ENCODE measurements around the gene PPP6R2. TPM values are rescaled to one million over a fixed set of nuclear protein-coding genes. Genes with fewer than 3 reads are reported as not detected.
A peak's percentile ranks its signal among the peaks of the same experiment; 100 is the strongest.

The PPP6R2 gene
- total and polyA plus RNA-seq, 2 donors: 45.4 to 45.7 TPM

- WGBS: 96% methylated on average over 8 of the region's 8 CpGs
- no peak overlapping the region for H3K4me3 ChIP-seq (ENCODE audit: low read length in 2 of 2)
- peaks cover 8 to 19% of the 10 kb centered on the region in 2 donors for H3K4me1 ChIP-seq (ENCODE audit: control insufficient read depth in 2 of 2, insufficient read depth in 2 of 2, low read length in 2 of 2)
- H3K36me3 ChIP-seq (ENCODE audit: control insufficient read depth in 2 of 2, insufficient read depth in 2 of 2, low read length in 1 of 2): peaks cover 7 to 18% of the 10 kb centered on the region in 2 donors
- DNase-seq (ENCODE audit: low read depth in 6 of 9, low spot score in 9 of 9): no peak
- H3K27me3 ChIP-seq (ENCODE audit: control insufficient read depth in 2 of 2, insufficient read depth in 1 of 2, low read length in 1 of 2): no peaks in the 10 kb centered on the region
- H3K9me3 ChIP-seq (ENCODE audit: control insufficient read depth in 2 of 2, insufficient read depth in 1 of 2, low read length in 1 of 2): no peaks in the 10 kb centered on the region
- no peak overlapping the region for H3K27ac ChIP-seq (ENCODE audit: low read depth in 1 of 2, low read length in 1 of 2)
Measured at GRCh38 chr22:50346470-50346869, 3.3 kb downstream of the PPP6R2 start.

DNA sequence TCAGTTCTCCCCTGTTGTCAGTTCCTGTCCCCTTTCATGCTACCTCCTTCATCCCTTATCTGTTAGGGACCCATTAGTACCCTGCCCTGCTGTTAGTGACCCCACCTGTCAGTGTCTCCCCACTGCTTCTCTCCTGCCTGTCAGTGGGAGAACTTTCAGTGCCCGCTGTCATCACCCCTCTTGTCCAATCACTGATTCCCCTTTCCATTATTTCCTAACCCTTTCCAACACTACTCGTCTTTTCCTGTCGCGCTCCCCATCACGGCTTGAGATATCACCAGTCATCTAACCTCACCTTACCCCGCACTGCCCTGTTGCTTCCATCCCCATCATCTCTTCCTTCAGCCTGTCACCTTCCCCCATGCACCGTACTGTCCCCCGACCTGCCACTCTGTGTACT, 4.0 kb downstream of the PPP6R2 start:
- H3K27ac ChIP-seq (ENCODE audit: low read depth in 1 of 2, low read length in 1 of 2): no peak overlapping the region
- 97% methylated on average over 8 of the region's 8 CpGs for WGBS
- no peaks in the 10 kb centered on the region for H3K27me3 ChIP-seq (ENCODE audit: control insufficient read depth in 2 of 2, insufficient read depth in 1 of 2, low read length in 1 of 2)
- DNase-seq (ENCODE audit: low read depth in 6 of 9, low spot score in 9 of 9): no peak
- no peak overlapping the region for H3K4me3 ChIP-seq (ENCODE audit: low read length in 2 of 2)
- H3K36me3 ChIP-seq (ENCODE audit: control insufficient read depth in 2 of 2, insufficient read depth in 2 of 2, low read length in 1 of 2): peaks cover 8 to 18% of the 10 kb centered on the region in 2 donors
- peaks cover 8 to 15% of the 10 kb centered on the region in 2 donors for H3K4me1 ChIP-seq (ENCODE audit: control insufficient read depth in 2 of 2, insufficient read depth in 2 of 2, low read length in 2 of 2)
- no peaks in the 10 kb centered on the region for H3K9me3 ChIP-seq (ENCODE audit: control insufficient read depth in 2 of 2, insufficient read depth in 1 of 2, low read length in 1 of 2)

DNA sequence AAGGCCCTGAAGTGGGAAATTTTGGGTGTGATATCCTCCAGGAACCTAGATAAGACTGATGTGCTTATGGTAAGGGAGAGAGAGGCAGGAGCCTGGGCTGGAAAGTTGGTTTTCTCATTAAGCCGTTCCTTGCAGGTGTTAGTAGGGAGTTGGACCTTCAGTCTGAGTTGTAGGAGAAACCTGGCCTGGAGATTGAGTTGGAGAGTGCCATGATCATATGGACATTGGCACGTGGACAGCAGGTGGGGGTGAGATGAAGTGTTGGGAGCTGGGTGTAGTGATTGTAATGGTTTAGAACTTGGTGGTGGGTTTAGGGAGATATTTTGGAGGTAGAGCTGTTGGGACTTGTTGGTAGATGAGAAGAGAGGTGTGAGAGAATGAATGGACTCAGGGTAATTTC, 4.9 kb downstream of the PPP6R2 start:
- Histone ChIP-seq H3K4me1 (ENCODE audit: control insufficient read depth in 2 of 2, insufficient read depth in 2 of 2, low read length in 2 of 2) (peaks cover under 1 to 6% of the 10 kb centered on the region in 2 donors), H3K4me3 (ENCODE audit: low read length in 2 of 2) (no peak overlapping the region), H3K36me3 (ENCODE audit: control insufficient read depth in 2 of 2, insufficient read depth in 2 of 2, low read length in 1 of 2) (peaks cover 14 to 25% of the 10 kb centered on the region in 2 donors), H3K9me3 (ENCODE audit: control insufficient read depth in 2 of 2, insufficient read depth in 1 of 2, low read length in 1 of 2) (no peaks in the 10 kb centered on the region), H3K27me3 (ENCODE audit: control insufficient read depth in 2 of 2, insufficient read depth in 1 of 2, low read length in 1 of 2) (no peaks in the 10 kb centered on the region), H3K27ac (ENCODE audit: low read depth in 1 of 2, low read length in 1 of 2) (no peak overlapping the region)
- DNase-seq (ENCODE audit: low read depth in 6 of 9, low spot score in 9 of 9): no peak
- WGBS: 93% methylated on average over 2 of the region's 2 CpGs

GRCh38 chr22:50356186-50356585, 13.1 kb downstream of the PPP6R2 start:
- H3K9me3 ChIP-seq (ENCODE audit: control insufficient read depth in 2 of 2, insufficient read depth in 1 of 2, low read length in 1 of 2): no peaks in the 10 kb centered on the region
- H3K4me3 ChIP-seq (ENCODE audit: low read length in 2 of 2): no peak overlapping the region
- H3K4me1 ChIP-seq (ENCODE audit: control insufficient read depth in 2 of 2, insufficient read depth in 2 of 2, low read length in 2 of 2): peaks cover 0 to 8% of the 10 kb centered on the region in 2 donors
- WGBS: 97% methylated on average over 8 of the region's 8 CpGs
- peaks cover 24 to 26% of the 10 kb centered on the region in 2 donors for H3K36me3 ChIP-seq (ENCODE audit: control insufficient read depth in 2 of 2, insufficient read depth in 2 of 2, low read length in 1 of 2)
- no peaks in the 10 kb centered on the region for H3K27me3 ChIP-seq (ENCODE audit: control insufficient read depth in 2 of 2, insufficient read depth in 1 of 2, low read length in 1 of 2)
- no peak for DNase-seq (ENCODE audit: low read depth in 6 of 9, low spot score in 9 of 9)
- no peak overlapping the region for H3K27ac ChIP-seq (ENCODE audit: low read depth in 1 of 2, low read length in 1 of 2)

DNA sequence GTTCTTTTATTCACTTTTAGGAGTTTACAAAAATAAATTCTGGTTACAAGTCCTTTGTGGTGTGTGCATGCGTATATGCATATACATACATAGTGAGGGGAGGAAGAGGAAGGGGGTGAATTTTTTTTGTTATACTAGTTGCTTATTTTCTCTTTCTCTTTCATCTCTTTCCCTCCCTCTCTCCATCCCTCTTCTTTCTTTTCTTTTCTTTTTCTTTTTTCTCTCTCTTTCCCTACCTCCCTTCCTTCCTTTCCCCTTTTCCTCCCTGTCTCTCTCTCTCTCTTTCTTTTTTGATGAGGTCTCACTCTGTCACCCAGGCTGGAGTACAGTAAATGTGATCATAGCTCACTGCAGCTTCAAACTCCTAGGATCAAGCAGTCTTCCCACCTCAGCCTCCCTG, 14.1 kb downstream of the PPP6R2 start:
- Histone ChIP-seq H3K4me3 (ENCODE audit: low read length in 2 of 2) (no peak overlapping the region), H3K9me3 (ENCODE audit: control insufficient read depth in 2 of 2, insufficient read depth in 1 of 2, low read length in 1 of 2) (no peaks in the 10 kb centered on the region), H3K36me3 (ENCODE audit: control insufficient read depth in 2 of 2, insufficient read depth in 2 of 2, low read length in 1 of 2) (peaks cover 31 to 35% of the 10 kb centered on the region in 2 donors), H3K27me3 (ENCODE audit: control insufficient read depth in 2 of 2, insufficient read depth in 1 of 2, low read length in 1 of 2) (no peaks in the 10 kb centered on the region), H3K27ac (ENCODE audit: low read depth in 1 of 2, low read length in 1 of 2) (no peak overlapping the region), H3K4me1 (ENCODE audit: control insufficient read depth in 2 of 2, insufficient read depth in 2 of 2, low read length in 2 of 2) (peaks cover 0 to 16% of the 10 kb centered on the region in 2 donors)
- no peak for DNase-seq (ENCODE audit: low read depth in 6 of 9, low spot score in 9 of 9)
- WGBS: 97% methylated on average over 1 of the region's 1 CpG

DNA sequence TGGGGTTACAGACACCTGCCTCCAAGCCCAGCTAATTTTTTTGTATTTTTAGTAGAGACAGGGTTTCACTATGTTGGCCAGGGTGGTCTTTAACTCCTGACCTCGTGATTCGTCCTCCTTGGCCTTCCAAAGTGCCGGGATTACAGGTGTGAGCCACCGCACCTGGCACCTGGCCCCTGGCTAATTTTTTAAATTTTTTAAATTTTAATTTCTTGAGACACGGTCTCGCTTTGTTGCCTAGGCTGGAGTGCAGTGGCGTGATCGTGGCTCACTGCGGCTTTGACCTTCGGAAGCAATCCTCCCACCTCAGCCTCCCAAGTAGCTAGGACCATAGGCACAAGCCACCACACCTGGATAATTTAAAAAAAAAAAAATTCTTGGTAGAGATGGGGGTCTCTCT, 14.6 kb downstream of the PPP6R2 start:
- Histone ChIP-seq H3K36me3 (ENCODE audit: control insufficient read depth in 2 of 2, insufficient read depth in 2 of 2, low read length in 1 of 2) (peaks cover 33% of the 10 kb centered on the region in 2 donors), H3K27ac (ENCODE audit: low read depth in 1 of 2, low read length in 1 of 2) (no peak overlapping the region), H3K9me3 (ENCODE audit: control insufficient read depth in 2 of 2, insufficient read depth in 1 of 2, low read length in 1 of 2) (no peaks in the 10 kb centered on the region), H3K4me1 (ENCODE audit: control insufficient read depth in 2 of 2, insufficient read depth in 2 of 2, low read length in 2 of 2) (peaks cover 0 to 16% of the 10 kb centered on the region in 2 donors), H3K27me3 (ENCODE audit: control insufficient read depth in 2 of 2, insufficient read depth in 1 of 2, low read length in 1 of 2) (no peaks in the 10 kb centered on the region), H3K4me3 (ENCODE audit: low read length in 2 of 2) (no peak overlapping the region)
- DNase-seq (ENCODE audit: low read depth in 6 of 9, low spot score in 9 of 9): no peak
- WGBS: 98% methylated on average over 10 of the region's 10 CpGs

DNA sequence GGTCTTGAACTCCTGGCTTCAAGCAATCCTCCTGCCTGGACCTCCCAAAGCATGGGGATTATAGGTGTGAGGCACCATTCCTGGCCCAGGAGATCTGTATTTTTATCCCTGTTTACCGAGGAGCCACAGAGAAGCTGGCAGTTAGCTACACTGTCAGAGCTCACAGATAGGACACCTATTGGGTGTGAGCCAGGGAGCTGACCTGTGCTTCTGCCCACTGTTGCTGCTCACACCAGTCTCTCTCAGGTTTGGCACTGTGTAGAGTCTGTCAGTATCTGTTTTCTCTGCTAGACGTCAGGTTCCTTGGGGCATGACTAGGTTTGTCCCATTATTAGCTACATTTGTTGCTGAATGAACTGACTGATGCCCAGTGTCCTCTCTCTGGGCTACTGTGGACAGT, 17.5 kb downstream of the PPP6R2 start:
- peaks cover 0 to 16% of the 10 kb centered on the region in 2 donors for H3K4me1 ChIP-seq (ENCODE audit: control insufficient read depth in 2 of 2, insufficient read depth in 2 of 2, low read length in 2 of 2)
- 96% methylated on average over 2 of the region's 2 CpGs for WGBS
- H3K27me3 ChIP-seq (ENCODE audit: control insufficient read depth in 2 of 2, insufficient read depth in 1 of 2, low read length in 1 of 2): no peaks in the 10 kb centered on the region
- H3K9me3 ChIP-seq (ENCODE audit: control insufficient read depth in 2 of 2, insufficient read depth in 1 of 2, low read length in 1 of 2): no peaks in the 10 kb centered on the region
- H3K27ac ChIP-seq (ENCODE audit: low read depth in 1 of 2, low read length in 1 of 2): no peak overlapping the region
- DNase-seq (ENCODE audit: low read depth in 6 of 9, low spot score in 9 of 9): no peak
- H3K4me3 ChIP-seq (ENCODE audit: low read length in 2 of 2): no peak overlapping the region
- H3K36me3 ChIP-seq (ENCODE audit: control insufficient read depth in 2 of 2, insufficient read depth in 2 of 2, low read length in 1 of 2): peaks cover 24 to 25% of the 10 kb centered on the region in 2 donors

- 92% methylated on average over 5 of the region's 5 CpGs for WGBS
- H3K27ac ChIP-seq (ENCODE audit: low read depth in 1 of 2, low read length in 1 of 2): no peak overlapping the region
- H3K9me3 ChIP-seq (ENCODE audit: control insufficient read depth in 2 of 2, insufficient read depth in 1 of 2, low read length in 1 of 2): no peaks in the 10 kb centered on the region
- DNase-seq (ENCODE audit: low read depth in 6 of 9, low spot score in 9 of 9): peak in 1 of 9 donors; percentile 10
- H3K27me3 ChIP-seq (ENCODE audit: control insufficient read depth in 2 of 2, insufficient read depth in 1 of 2, low read length in 1 of 2): no peaks in the 10 kb centered on the region
- peaks cover 0 to 16% of the 10 kb centered on the region in 2 donors for H3K4me1 ChIP-seq (ENCODE audit: control insufficient read depth in 2 of 2, insufficient read depth in 2 of 2, low read length in 2 of 2)
- peaks cover 24 to 25% of the 10 kb centered on the region in 2 donors for H3K36me3 ChIP-seq (ENCODE audit: control insufficient read depth in 2 of 2, insufficient read depth in 2 of 2, low read length in 1 of 2)
- no peak overlapping the region for H3K4me3 ChIP-seq (ENCODE audit: low read length in 2 of 2)
Measured at GRCh38 chr22:50361222-50361621, 18.1 kb downstream of the PPP6R2 start.

GRCh38 chr22:50361688-50362087, 18.6 kb downstream of the PPP6R2 start:
- 63% methylated on average over 5 of the region's 5 CpGs for WGBS
- H3K4me3 ChIP-seq (ENCODE audit: low read length in 2 of 2): no peak overlapping the region
- no peak overlapping the region for H3K27ac ChIP-seq (ENCODE audit: low read depth in 1 of 2, low read length in 1 of 2)
- peaks cover 0 to 16% of the 10 kb centered on the region in 2 donors for H3K4me1 ChIP-seq (ENCODE audit: control insufficient read depth in 2 of 2, insufficient read depth in 2 of 2, low read length in 2 of 2)
- H3K36me3 ChIP-seq (ENCODE audit: control insufficient read depth in 2 of 2, insufficient read depth in 2 of 2, low read length in 1 of 2): peaks cover 24 to 25% of the 10 kb centered on the region in 2 donors
- H3K27me3 ChIP-seq (ENCODE audit: control insufficient read depth in 2 of 2, insufficient read depth in 1 of 2, low read length in 1 of 2): no peaks in the 10 kb centered on the region
- no peak for DNase-seq (ENCODE audit: low read depth in 6 of 9, low spot score in 9 of 9)
- no peaks in the 10 kb centered on the region for H3K9me3 ChIP-seq (ENCODE audit: control insufficient read depth in 2 of 2, insufficient read depth in 1 of 2, low read length in 1 of 2)

All from thymus (tissue), 11 donors.